ENCODE data around the gene PIM3.
"Not testable (repeated sequence)": the region's sequence is repeated elsewhere in the genome, so short reads cannot be mapped to it uniquely, and the experiment has no call there.

The PIM3 gene

DNA sequence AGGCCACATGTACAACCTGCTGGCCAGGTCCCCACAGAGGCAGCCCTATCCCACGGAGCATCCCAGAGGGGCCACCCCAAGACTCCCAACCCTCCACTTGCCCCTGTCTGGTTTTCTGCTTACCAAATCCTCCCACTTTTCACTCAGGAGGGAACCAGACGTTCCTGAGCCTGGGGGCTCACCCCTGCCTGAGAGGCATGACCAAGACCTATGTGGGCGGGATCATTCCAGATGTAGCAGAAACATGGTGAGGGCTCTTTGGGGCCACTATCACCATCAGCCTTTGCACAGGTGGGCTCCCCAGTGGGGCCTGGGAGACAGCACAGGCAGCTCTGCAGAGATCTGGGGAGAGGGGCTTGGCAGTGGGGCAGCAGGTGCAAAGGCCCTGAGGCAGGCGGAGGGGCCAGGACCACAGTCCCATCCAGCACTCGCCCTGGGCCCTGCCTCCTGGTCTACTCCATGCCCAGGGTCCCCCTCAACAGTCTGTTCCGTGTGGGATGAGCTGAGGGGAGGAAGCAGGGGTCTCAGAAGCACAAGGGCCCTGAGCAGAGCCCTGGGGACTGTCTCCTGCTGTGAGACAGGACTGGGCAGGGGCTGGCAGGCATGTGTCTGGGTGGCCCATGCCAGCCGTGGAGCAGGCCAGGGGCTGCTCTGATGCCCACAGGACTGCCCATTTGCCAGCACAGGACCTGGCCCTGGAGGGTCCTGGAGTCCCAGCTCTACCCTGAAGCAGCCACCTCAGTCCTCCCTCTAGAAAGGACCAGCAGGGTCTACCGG, 9.4 kb downstream of the PIM3 start:
- Mint-ChIP-seq H3K27ac (no peak overlapping the region), H3K36me3 (ENCODE audit: low read depth) (no peaks in the 10 kb centered on the region), H3K4me3 (peak overlapping the region; percentile 75), H3K9me3 (no peaks in the 10 kb centered on the region), H3K4me1 (ENCODE audit: low read depth) (peaks cover 14% of the 10 kb centered on the region), H3K27me3 (ENCODE audit: low read depth) (no peaks in the 10 kb centered on the region)

GRCh38 chr22:49970528-49971231, 10.1 kb downstream of the PIM3 start:
- Mint-ChIP-seq H3K9me3 (no peaks in the 10 kb centered on the region), H3K27ac (peak overlapping the region; percentile 85), H3K4me3 (peak overlapping the region; percentile 75), H3K4me1 (ENCODE audit: low read depth) (peaks cover 19% of the 10 kb centered on the region), H3K27me3 (ENCODE audit: low read depth) (no peaks in the 10 kb centered on the region), H3K36me3 (ENCODE audit: low read depth) (peaks cover 3% of the 10 kb centered on the region)

DNA sequence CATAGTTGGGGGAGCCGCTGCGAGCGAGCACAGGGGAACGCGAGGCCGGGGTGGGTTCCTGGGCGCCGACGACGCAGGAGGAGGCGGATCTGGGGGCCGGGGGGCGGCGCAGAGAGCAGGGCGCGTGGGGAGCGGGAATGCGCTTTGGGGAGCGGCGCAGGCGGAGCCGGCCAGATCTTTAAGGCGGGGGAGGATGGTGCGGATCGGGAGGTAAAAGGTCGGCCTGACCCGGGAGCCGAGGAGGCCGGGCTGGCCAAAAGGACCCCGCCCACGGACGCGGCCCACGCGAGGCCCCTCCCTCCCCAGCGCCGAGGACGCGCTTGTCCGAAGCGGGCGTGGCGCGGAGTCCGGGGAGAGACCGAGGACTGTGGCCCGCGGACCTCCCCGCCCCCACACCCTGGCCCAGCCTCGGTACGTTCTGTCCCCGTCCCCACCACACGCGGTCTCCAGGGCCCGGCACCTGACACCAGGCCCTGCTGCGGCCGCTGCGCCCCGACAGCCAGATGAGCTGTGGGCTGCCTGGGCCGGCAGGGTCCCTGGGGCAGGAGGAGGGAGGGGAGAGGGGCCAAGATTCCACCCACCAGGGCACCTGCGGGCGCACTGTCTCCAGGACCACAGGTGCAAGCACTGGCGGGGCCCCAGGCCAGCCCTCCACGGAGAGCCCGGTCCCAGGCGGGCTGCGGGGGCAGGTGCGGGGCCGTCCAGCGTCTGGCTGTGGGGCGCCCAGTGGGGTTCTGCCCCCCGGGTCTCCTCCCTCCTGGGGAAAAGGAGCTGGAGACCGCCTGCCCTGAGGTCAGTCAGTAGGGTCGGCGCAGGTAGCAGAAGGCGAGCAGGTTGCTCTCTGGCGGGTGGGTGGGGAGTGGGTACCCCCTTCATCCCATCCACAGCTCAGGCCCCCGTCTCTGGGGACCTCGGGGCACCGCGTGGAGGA, 10.9 kb downstream of the PIM3 start:
- Mint-ChIP-seq H3K9me3 (no peaks in the 10 kb centered on the region), H3K27ac (peak overlapping the region; percentile 85), H3K4me1 (ENCODE audit: low read depth) (peaks cover 18% of the 10 kb centered on the region), H3K27me3 (ENCODE audit: low read depth) (no peaks in the 10 kb centered on the region), H3K36me3 (ENCODE audit: low read depth) (peaks cover 3% of the 10 kb centered on the region), H3K4me3 (peak overlapping the region; percentile 75)

GRCh38 chr22:49972163-49973017, 11.8 kb downstream of the PIM3 start:
- Mint-ChIP-seq H3K27ac (no peak overlapping the region), H3K9me3 (no peaks in the 10 kb centered on the region), H3K4me1 (ENCODE audit: low read depth) (peaks cover 22% of the 10 kb centered on the region), H3K27me3 (ENCODE audit: low read depth) (no peaks in the 10 kb centered on the region), H3K36me3 (ENCODE audit: low read depth) (peaks cover 3% of the 10 kb centered on the region), H3K4me3 (no peak overlapping the region)

DNA sequence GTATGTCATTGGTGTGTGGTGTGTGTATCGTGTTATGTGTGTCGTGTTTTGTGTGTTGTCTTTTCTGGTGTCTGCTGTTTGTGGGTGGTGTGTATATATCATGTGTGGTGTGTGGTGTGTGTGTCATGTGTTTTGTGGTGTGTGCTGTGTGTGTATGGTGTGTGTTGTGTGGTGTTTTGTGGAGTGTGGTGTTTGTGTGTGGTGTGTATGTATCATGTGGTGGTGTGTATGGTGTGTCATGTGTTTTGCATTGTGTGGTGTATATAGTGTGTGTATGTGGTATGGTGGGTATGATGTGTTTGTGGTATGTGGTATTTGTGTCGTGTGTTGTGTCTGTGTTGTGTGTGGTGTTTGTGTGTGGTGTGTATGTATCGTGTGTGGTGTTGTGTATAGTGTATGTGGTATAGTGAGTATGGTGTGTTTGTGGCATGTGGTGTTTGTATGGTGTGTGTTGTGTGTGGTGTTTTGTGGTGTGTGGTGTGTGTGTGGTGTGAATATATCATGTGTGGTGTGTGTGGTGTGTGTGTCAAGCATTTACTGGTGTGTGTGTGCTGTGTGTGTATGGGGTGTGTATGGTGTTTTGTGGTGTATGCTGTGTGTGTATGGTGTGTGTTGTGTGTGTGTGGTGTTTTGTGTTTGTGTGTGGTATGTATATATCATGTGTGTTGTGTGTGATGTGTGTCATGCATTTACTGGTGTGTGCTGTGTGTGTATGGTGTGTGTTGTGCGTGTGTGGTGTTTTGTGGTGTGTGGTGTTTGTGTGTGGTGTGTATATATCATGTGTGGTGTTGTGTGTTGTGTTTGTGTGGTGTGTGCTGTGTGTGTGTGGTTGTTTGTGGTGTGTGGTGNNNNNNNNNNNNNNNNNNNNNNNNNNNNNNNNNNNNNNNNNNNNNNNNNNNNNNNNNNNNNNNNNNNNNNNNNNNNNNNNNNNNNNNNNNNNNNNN, 12.7 kb downstream of the PIM3 start:
- Mint-ChIP-seq H3K9me3 (no peaks in the 10 kb centered on the region), H3K27ac (no peak overlapping the region), H3K4me1 (ENCODE audit: low read depth) (peaks cover 21% of the 10 kb centered on the region), H3K27me3 (ENCODE audit: low read depth) (no peaks in the 10 kb centered on the region), H3K36me3 (ENCODE audit: low read depth) (peaks cover 3% of the 10 kb centered on the region), H3K4me3 (no peak overlapping the region)

DNA sequence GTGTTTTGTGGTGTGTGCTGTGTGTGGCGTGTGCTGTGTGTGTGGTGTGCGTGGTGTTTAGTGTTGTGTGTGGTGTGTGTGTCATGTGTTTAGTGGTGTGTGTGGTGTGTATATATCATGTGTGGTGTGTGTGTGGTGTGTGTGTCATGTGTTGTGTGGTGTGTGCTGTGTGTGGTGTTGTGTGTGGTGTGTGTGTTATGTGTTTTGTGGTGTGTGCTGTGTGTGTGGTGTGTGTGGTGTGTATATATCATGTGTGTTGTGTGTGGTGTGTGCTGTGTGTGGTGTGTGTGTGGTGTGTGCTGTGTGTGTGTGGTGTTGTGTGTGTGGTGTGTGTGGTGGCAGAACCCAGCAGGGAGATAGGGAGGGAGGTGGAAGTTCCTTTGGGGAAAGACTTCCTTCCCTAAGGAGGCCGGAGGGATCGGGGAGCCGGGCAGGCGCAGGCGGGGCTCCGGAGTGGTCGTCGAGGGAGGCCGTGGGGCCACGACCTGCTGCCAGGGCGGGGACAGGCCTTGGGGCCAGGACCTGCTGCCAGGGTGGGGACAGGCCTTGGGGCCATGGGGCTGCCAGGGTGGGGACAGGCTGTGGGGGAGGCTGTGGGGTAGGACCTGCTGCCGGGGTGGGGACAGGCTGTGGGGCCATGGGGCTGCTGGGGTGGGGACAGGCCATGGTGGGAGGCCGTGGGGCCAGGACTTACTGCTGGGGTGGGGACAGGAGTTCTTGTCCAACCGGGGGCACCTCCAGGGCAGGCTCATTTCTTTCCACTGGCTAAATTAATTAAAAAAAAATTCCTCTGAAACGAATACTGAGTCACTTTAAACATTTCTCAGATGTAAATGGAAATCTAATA, 15.2 kb downstream of the PIM3 start:
- H3K27ac Mint-ChIP-seq: peak overlapping the region; percentile 82
- H3K9me3 Mint-ChIP-seq: peaks cover 10% of the 10 kb centered on the region
- peaks cover 11% of the 10 kb centered on the region for H3K36me3 Mint-ChIP-seq (ENCODE audit: low read depth)
- H3K4me3 Mint-ChIP-seq: peak overlapping the region; percentile 32
- H3K27me3 Mint-ChIP-seq (ENCODE audit: low read depth): peaks cover 8% of the 10 kb centered on the region
- H3K4me1 Mint-ChIP-seq (ENCODE audit: low read depth): peaks cover 23% of the 10 kb centered on the region

DNA sequence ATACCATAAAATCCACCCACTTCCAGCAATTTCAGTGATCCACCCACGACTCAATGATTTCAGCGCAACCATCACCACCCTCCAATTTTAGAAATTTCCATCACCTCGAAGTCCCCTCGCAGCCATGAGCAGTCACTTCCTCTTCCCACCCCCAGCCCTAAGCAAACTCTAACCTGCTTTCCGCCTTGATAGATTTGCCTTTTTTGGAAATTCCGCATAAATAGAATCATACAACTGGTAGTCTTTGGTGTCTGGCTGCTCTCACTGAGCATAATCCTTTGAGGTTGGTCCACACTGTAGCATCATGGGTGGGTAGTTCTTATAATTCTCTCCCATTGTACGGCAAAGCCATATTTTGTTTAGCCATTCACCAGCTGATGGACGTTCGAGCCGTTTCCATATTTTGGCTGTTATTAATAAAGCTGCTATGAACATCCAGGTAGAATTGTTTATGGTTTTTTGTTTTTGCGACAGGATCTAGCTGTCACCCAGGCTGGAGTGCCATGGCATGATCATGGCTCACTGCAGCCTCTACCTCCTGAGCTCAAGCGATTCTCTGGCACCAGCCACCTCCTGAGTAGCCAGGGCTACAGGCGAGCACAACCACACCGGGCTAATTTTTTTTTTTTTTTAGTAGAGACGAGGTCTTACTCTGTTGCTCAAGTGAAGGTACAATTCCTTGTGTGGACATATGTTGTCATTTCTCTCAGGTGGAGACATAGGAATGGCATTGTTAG, 16.0 kb downstream of the PIM3 start:
- peaks cover 10% of the 10 kb centered on the region for H3K27me3 Mint-ChIP-seq (ENCODE audit: low read depth)
- H3K27ac Mint-ChIP-seq: peak overlapping the region; percentile 80
- H3K9me3 Mint-ChIP-seq: peaks cover 13% of the 10 kb centered on the region
- peaks cover 13% of the 10 kb centered on the region for H3K36me3 Mint-ChIP-seq (ENCODE audit: low read depth)
- no peak overlapping the region for H3K4me3 Mint-ChIP-seq
- H3K4me1 Mint-ChIP-seq (ENCODE audit: low read depth): peaks cover 20% of the 10 kb centered on the region

GRCh38 chr22:49977578-49977977, 17.0 kb downstream of the PIM3 start:
- no peak overlapping the region for H3K27ac Mint-ChIP-seq
- peaks cover 13% of the 10 kb centered on the region for H3K9me3 Mint-ChIP-seq
- H3K4me1 Mint-ChIP-seq (ENCODE audit: low read depth): peaks cover 20% of the 10 kb centered on the region
- peaks cover 13% of the 10 kb centered on the region for H3K36me3 Mint-ChIP-seq (ENCODE audit: low read depth)
- H3K4me3 Mint-ChIP-seq: no peak overlapping the region
- peaks cover 13% of the 10 kb centered on the region for H3K27me3 Mint-ChIP-seq (ENCODE audit: low read depth)

GRCh38 chr22:49979587-49980264, 19.2 kb downstream of the PIM3 start:
- peaks cover 20% of the 10 kb centered on the region for H3K4me1 Mint-ChIP-seq (ENCODE audit: low read depth)
- no peak overlapping the region for H3K4me3 Mint-ChIP-seq
- H3K9me3 Mint-ChIP-seq: peaks cover 13% of the 10 kb centered on the region
- H3K36me3 Mint-ChIP-seq (ENCODE audit: low read depth): peaks cover 13% of the 10 kb centered on the region
- peaks cover 21% of the 10 kb centered on the region for H3K27me3 Mint-ChIP-seq (ENCODE audit: low read depth)
- H3K27ac Mint-ChIP-seq: peak overlapping the region; percentile 66

DNA sequence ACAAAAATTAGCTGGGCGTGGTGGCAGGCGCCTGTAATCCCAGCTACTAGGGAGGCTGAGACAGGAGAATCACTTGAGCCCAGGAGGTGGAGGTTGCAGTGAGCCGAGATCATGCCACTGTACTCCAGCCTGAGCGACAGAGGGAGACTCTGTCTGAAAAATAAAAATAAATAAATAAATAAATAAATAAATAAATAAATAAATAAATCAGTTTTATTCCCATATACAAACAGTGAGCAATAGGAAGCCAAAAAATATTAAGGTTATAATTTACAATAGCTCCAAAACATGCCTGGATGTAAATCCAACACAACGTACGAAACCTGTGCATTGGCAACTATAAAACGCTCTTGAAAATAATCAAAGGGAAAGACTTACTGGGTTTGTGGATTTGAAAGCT, 21.2 kb downstream of the PIM3 start:
- peaks cover 16% of the 10 kb centered on the region for H3K36me3 Mint-ChIP-seq (ENCODE audit: low read depth)
- H3K27ac Mint-ChIP-seq; H3K4me1 Mint-ChIP-seq (ENCODE audit: low read depth); H3K4me3 Mint-ChIP-seq: not testable (repeated sequence)
- H3K27me3 Mint-ChIP-seq (ENCODE audit: low read depth): peaks cover 42% of the 10 kb centered on the region
- peaks cover 27% of the 10 kb centered on the region for H3K9me3 Mint-ChIP-seq

DNA sequence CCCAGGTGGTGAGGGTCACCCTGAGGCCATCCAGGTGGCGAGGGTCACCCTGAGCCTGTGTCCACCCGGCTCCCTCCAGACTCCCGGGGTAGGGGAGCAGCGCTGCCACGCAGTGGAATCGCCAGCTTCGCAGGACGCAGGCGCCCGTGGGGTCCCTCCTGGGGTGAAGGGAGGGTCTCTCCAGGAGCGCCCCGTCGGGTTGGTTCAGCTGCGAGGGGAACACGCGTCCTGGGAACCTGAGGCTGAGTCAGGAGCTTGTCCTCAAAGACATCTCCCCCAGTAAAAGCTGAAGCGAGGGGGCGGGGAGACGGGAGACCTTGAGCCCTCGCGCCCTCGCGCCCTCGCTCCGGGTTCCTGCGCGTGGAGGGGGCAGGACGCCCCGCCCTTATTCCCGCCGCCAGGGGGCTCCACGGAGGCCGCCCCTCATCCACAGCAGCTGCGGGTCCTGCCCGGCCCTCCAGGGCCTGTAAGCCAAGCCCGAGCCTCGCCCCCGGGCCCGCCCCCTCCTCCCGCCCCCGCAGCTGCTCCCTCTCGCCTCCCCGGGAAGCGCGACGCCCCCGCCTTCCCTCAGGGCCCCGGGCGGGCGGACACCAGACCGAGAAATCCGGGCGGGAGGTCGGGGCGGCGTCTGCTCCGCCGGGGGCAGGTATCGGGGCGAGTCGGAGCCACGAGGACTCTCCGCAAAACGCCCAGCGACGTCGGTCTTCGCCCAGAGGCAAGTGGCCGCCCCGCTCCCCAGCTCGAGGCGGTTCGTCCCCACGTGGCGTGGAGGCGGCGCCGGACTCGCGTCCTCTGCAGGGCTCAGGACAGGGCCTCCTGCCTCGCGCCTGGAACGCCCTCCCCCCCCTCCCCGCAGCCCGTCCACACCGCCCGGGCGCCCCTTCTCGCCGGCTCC, 22.8 kb downstream of the PIM3 start:
- Mint-ChIP-seq H3K36me3 (ENCODE audit: low read depth) (peaks cover 16% of the 10 kb centered on the region), H3K27me3 (ENCODE audit: low read depth) (peaks cover 48% of the 10 kb centered on the region), H3K4me3 (no peak overlapping the region), H3K27ac (no peak overlapping the region), H3K9me3 (peaks cover 29% of the 10 kb centered on the region), H3K4me1 (ENCODE audit: low read depth) (peaks cover 6% of the 10 kb centered on the region)
